Measurements from ENCODE around the gene PCDHA4. TPM values are rescaled to one million over a fixed set of nuclear protein-coding genes. Genes with fewer than 3 reads are reported as not detected.
"Not testable (repeated sequence)": the region's sequence is repeated elsewhere in the genome, so short reads cannot be mapped to it uniquely, and the experiment has no call there.

PCDHA4 gene
- total RNA-seq, 1 experiment from 2014 or later = 4.8 TPM

GRCh38 chr5:140794595-140795258 lies 12.1 kb upstream of the PCDHA4 start, which contains the start of gene PCDHA2:
PCDHA2 (plus strand) TSS chr5:140794852.
- Mint-ChIP-seq H3K36me3 (ENCODE audit: insufficient read depth, unreplicated experiment) (no peaks in the 10 kb centered on the region), H3K9me3 (ENCODE audit: low read depth, unreplicated experiment) (peaks cover 12% of the 10 kb centered on the region), H3K4me1 (ENCODE audit: low read depth, unreplicated experiment) (no peaks in the 10 kb centered on the region), H3K27me3 (ENCODE audit: unreplicated experiment) (no peaks in the 10 kb centered on the region), H3K27ac (ENCODE audit: unreplicated experiment) (no peak within 1 kb of the TSS), H3K4me3 (ENCODE audit: low read depth, unreplicated experiment) (no peak within 1 kb of the TSS)
- no TSS peak for BruUV-seq (replicated peaks)
- intact Hi-C loops (cut with micrococcal nuclease; ENCODE audit: unreplicated experiment) = no loop called here
- CTCF ChIA-PET = no interaction called here
- DNase-seq = no peak
- TF ChIP-seq CTCF (IDR thresholded peaks at IDR 0.05; ENCODE audit: unreplicated experiment) = no peak

- no peaks in the 10 kb centered on the region for H3K4me1 Mint-ChIP-seq (ENCODE audit: low read depth, unreplicated experiment)
- H3K27ac Mint-ChIP-seq (ENCODE audit: unreplicated experiment) = no peak overlapping the region
- H3K9me3 Mint-ChIP-seq (ENCODE audit: low read depth, unreplicated experiment) = peaks cover 12% of the 10 kb centered on the region
- no peak overlapping the region for H3K4me3 Mint-ChIP-seq (ENCODE audit: low read depth, unreplicated experiment)
- BruUV-seq (replicated peaks) = no TSS peak
- intact Hi-C loops (cut with micrococcal nuclease; ENCODE audit: unreplicated experiment) = no loop called here
- CTCF ChIA-PET = no interaction called here
- no peak for TF ChIP-seq CTCF (IDR thresholded peaks at IDR 0.05; ENCODE audit: unreplicated experiment)
- H3K36me3 Mint-ChIP-seq (ENCODE audit: insufficient read depth, unreplicated experiment) = no peaks in the 10 kb centered on the region
- H3K27me3 Mint-ChIP-seq (ENCODE audit: unreplicated experiment) = no peaks in the 10 kb centered on the region
- DNase-seq = no peak
Measured at GRCh38 chr5:140795259-140795641, 11.6 kb upstream of the PCDHA4 start.

- H3K27ac Mint-ChIP-seq (ENCODE audit: unreplicated experiment); H3K36me3 Mint-ChIP-seq (ENCODE audit: insufficient read depth, unreplicated experiment); H3K4me1 Mint-ChIP-seq (ENCODE audit: low read depth, unreplicated experiment); BruUV-seq (replicated peaks); DNase-seq; CTCF ChIA-PET; H3K4me3 Mint-ChIP-seq (ENCODE audit: low read depth, unreplicated experiment); intact Hi-C loops (cut with micrococcal nuclease; ENCODE audit: unreplicated experiment); H3K27me3 Mint-ChIP-seq (ENCODE audit: unreplicated experiment): not testable (repeated sequence)
- peaks cover 10% of the 10 kb centered on the region for H3K9me3 Mint-ChIP-seq (ENCODE audit: low read depth, unreplicated experiment)
Measured at GRCh38 chr5:140796072-140796717, 10.7 kb upstream of the PCDHA4 start.

- H3K36me3 Mint-ChIP-seq (ENCODE audit: insufficient read depth, unreplicated experiment) = no peaks in the 10 kb centered on the region
- no peak for TF ChIP-seq CTCF (IDR thresholded peaks at IDR 0.05; ENCODE audit: unreplicated experiment)
- H3K9me3 Mint-ChIP-seq (ENCODE audit: low read depth, unreplicated experiment) = peaks cover 11% of the 10 kb centered on the region
- H3K4me1 Mint-ChIP-seq (ENCODE audit: low read depth, unreplicated experiment) = no peaks in the 10 kb centered on the region
- no peak for DNase-seq
- no peaks in the 10 kb centered on the region for H3K27me3 Mint-ChIP-seq (ENCODE audit: unreplicated experiment)
- H3K27ac Mint-ChIP-seq (ENCODE audit: unreplicated experiment) = no peak overlapping the region
- intact Hi-C loops (cut with micrococcal nuclease; ENCODE audit: unreplicated experiment) = no loop called here
- BruUV-seq (replicated peaks) = no TSS peak
- H3K4me3 Mint-ChIP-seq (ENCODE audit: low read depth, unreplicated experiment) = no peak overlapping the region
- CTCF ChIA-PET = no interaction called here
Measured at GRCh38 chr5:140796718-140797095, 10.2 kb upstream of the PCDHA4 start.
